GM12892 (cell line): Measurements from ENCODE around the gene C1QTNF4.

Experiments used
- POLR2A ChIP-seq: IDR thresholded peaks from 2 replicates; pipeline ENCODE4 v1.6.1; 2011; ENCODE audit warnings: low read depth, low read length, control low read depth
- POLR2AphosphoS5 ChIP-seq: IDR thresholded peaks from 2 replicates; pipeline ENCODE4 v1.6.1; 2011; ENCODE audit warnings: low read depth, low read length, control low read depth
- TAF1 ChIP-seq: IDR thresholded peaks from 2 replicates; pipeline ENCODE4 v1.6.1; 2011; ENCODE audit warnings: low read depth, mild to moderate bottlenecking, control low read depth, low read length, borderline replicate concordance

DNA sequence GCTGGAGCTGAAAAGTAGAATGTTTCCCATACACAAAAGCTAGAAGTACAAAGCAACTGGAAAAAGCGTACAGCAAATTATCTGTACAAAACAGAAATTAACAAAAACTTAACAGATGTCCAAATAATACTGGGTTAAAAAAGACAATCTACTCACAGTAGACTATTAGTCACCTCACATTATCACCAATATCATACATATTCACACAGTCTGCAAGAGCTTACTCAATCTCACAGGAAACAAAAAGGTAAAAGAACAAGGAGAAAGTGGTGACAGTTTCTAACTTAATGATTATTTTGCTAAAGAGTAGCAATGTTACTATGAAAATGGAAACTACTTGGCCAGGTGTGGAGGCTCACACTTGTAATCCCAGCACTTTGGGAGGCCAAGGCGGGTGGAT is 53.1 kb downstream of the C1QTNF4 start:
- TF ChIP-seq POLR2AphosphoS5 (no peak), POLR2A (no peak), TAF1 (no peak)
